Endodermal cell (in vitro differentiated cells): ENCODE measurements around the gene BPIFA1. TPM values are rescaled to one million over a fixed set of nuclear protein-coding genes. Genes with fewer than 3 reads are reported as not detected.

Experiments
- DNase-seq: peaks from one replicate; pipeline ENCODE4 v3.0.0-alpha.2; 2017
- H3K27ac ChIP-seq: 2 replicates; pipeline ENCODE4 v1.5.1; 2013; ENCODE audit warnings: mild to moderate bottlenecking, low read depth, low read length, moderate library complexity
- H3K27me3 ChIP-seq: 2 replicates; pipeline ENCODE4 v1.6.1; 2013; ENCODE audit warnings: mild to moderate bottlenecking, low read length, moderate library complexity; ENCODE audit not compliant: insufficient read depth, control insufficient read depth, poor library complexity, severe bottlenecking
- H3K36me3 ChIP-seq: 2 replicates; pipeline ENCODE4 v1.7.0; 2013; ENCODE audit warnings: mild to moderate bottlenecking, low read length, moderate library complexity; ENCODE audit not compliant: control insufficient read depth, insufficient read depth
- H3K4me1 ChIP-seq: one replicate; pipeline ENCODE4 v1.7.0; 2013; ENCODE audit warnings: low read length; ENCODE audit not compliant: control insufficient read depth, insufficient read depth
- H3K4me3 ChIP-seq: 2 replicates; pipeline ENCODE4 v1.5.1; 2013; ENCODE audit warnings: mild to moderate bottlenecking, low read length, moderate library complexity
- H3K9ac ChIP-seq: 2 replicates; pipeline ENCODE4 v1.6.1; 2013; ENCODE audit warnings: mild to moderate bottlenecking, low read length, moderate library complexity; ENCODE audit not compliant: poor library complexity, severe bottlenecking; ENCODE audit errors: extremely low read depth
- H3K9me3 ChIP-seq: 2 replicates; pipeline ENCODE4 v1.6.1; 2013; ENCODE audit warnings: mild to moderate bottlenecking, low read length, moderate library complexity; ENCODE audit not compliant: control insufficient read depth
- H3K27ac Mint-ChIP-seq: 2 replicates; pipeline ENCODE4 v1.8.0; 2020; ENCODE audit warnings: mixed read lengths
- H3K27me3 Mint-ChIP-seq: 2 replicates; pipeline ENCODE4 v1.8.0; 2021; ENCODE audit warnings: mild to moderate bottlenecking, mixed read lengths; ENCODE audit not compliant: insufficient read depth
- H3K36me3 Mint-ChIP-seq: 2 replicates; pipeline ENCODE4 v1.8.0; 2020; ENCODE audit warnings: low read depth, mixed read lengths
- H3K4me1 Mint-ChIP-seq: 2 replicates; pipeline ENCODE4 v1.8.0; 2020; ENCODE audit warnings: mixed read lengths
- H3K4me3 Mint-ChIP-seq: 2 replicates; pipeline ENCODE4 v1.8.0; 2020; ENCODE audit warnings: mild to moderate bottlenecking, moderate library complexity, mixed read lengths
- H3K9me3 Mint-ChIP-seq: 2 replicates; pipeline ENCODE4 v1.8.0; 2020; ENCODE audit warnings: mild to moderate bottlenecking, mixed read lengths
- WGBS, 2 experiments: methylation state at CpG; one replicate each; pipeline versions ENCODE4 v1.1.5 to v1.1.7; 2013; ENCODE audit warnings: missing lambda C conversion rate in 2 of 2, mixed read lengths in 1 of 2; ENCODE audit not compliant: insufficient coverage in 1 of 2, insufficient read length in 1 of 2; 5-methylcytosine and 5-hydroxymethylcytosine counted together
- total RNA-seq, 2 donors: library from RNA; stranded (reverse); fragmentation: NEBNext Ultra II Directional in 1 of 2; extraction: Animal tissue kit (Norgen Biotek cat#: 25700) in 1 of 2; gene quantifications; 2 replicates in 1 of 2; 3 replicates in 1 of 2; pipeline ENCODE4 v1.2.1, GENCODE V29; 2021
- TF ChIP-seq, protein P1 (sequence below): fragments of 200-600 bp; sonication (generic); conservative IDR thresholded peaks from 2 replicates; pipeline ENCODE4 v1.5.0; 2021; ENCODE audit warnings: antibody characterized with exemption, mild to moderate bottlenecking

BPIFA1 gene
- total RNA-seq, 2 donors from 2014 or later: 1.4 TPM; not detected in 1

GRCh38 chr20:33267701-33268100 lies 31.9 kb downstream of the BPIFA1 start:
- peaks cover 40% of the 10 kb centered on the region for H3K27me3 Mint-ChIP-seq
- no peak overlapping the region for H3K27ac Mint-ChIP-seq
- 71 to 82% methylated on average over 2 to 3 of the region's 3 CpGs for WGBS, 2 experiments
- Histone ChIP-seq H3K36me3 (no peaks in the 10 kb centered on the region), H3K9me3 (no peaks in the 10 kb centered on the region), H3K9ac (no peak overlapping the region), H3K27me3 (peaks cover 16% of the 10 kb centered on the region), H3K27ac (no peak overlapping the region), H3K4me1 (no peaks in the 10 kb centered on the region), H3K4me3 (no peak overlapping the region)
- H3K4me3 Mint-ChIP-seq: no peak overlapping the region
- H3K4me1 Mint-ChIP-seq: no peaks in the 10 kb centered on the region
- peak; percentile 11 for DNase-seq
- TF ChIP-seq, protein P1, sequence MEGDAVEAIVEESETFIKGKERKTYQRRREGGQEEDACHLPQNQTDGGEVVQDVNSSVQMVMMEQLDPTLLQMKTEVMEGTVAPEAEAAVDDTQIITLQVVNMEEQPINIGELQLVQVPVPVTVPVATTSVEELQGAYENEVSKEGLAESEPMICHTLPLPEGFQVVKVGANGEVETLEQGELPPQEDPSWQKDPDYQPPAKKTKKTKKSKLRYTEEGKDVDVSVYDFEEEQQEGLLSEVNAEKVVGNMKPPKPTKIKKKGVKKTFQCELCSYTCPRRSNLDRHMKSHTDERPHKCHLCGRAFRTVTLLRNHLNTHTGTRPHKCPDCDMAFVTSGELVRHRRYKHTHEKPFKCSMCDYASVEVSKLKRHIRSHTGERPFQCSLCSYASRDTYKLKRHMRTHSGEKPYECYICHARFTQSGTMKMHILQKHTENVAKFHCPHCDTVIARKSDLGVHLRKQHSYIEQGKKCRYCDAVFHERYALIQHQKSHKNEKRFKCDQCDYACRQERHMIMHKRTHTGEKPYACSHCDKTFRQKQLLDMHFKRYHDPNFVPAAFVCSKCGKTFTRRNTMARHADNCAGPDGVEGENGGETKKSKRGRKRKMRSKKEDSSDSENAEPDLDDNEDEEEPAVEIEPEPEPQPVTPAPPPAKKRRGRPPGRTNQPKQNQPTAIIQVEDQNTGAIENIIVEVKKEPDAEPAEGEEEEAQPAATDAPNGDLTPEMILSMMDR: no peak
- H3K9me3 Mint-ChIP-seq: no peaks in the 10 kb centered on the region
- H3K36me3 Mint-ChIP-seq: no peaks in the 10 kb centered on the region

- 92 to 98% methylated on average over 6 to 10 of the region's 10 CpGs for WGBS, 2 experiments
- Histone ChIP-seq H3K9ac (no peak overlapping the region), H3K4me1 (no peaks in the 10 kb centered on the region), H3K27me3 (peaks cover 6% of the 10 kb centered on the region), H3K4me3 (no peak overlapping the region), H3K27ac (no peak overlapping the region), H3K9me3 (no peaks in the 10 kb centered on the region), H3K36me3 (no peaks in the 10 kb centered on the region)
- no peak overlapping the region for H3K4me3 Mint-ChIP-seq
- peak; percentile 10 for DNase-seq
- no peaks in the 10 kb centered on the region for H3K9me3 Mint-ChIP-seq
- TF ChIP-seq, protein P1: no peak
- peaks cover 22% of the 10 kb centered on the region for H3K27me3 Mint-ChIP-seq
- peaks cover 6% of the 10 kb centered on the region for H3K4me1 Mint-ChIP-seq
- no peaks in the 10 kb centered on the region for H3K36me3 Mint-ChIP-seq
- no peak overlapping the region for H3K27ac Mint-ChIP-seq
Observed at GRCh38 chr20:33272155-33272873, 36.5 kb downstream of the BPIFA1 start.

GRCh38 chr20:33273117-33273851 lies 37.5 kb downstream of the BPIFA1 start:
- H3K27me3 Mint-ChIP-seq: peaks cover 20% of the 10 kb centered on the region
- H3K4me3 Mint-ChIP-seq: no peak overlapping the region
- peaks cover 16% of the 10 kb centered on the region for H3K4me1 Mint-ChIP-seq
- H3K36me3 ChIP-seq: no peaks in the 10 kb centered on the region
- 79 to 87% methylated on average over 9 to 13 of the region's 13 CpGs for WGBS, 2 experiments
- no peaks in the 10 kb centered on the region for H3K9me3 ChIP-seq
- TF ChIP-seq, protein P1: no peak
- no peak overlapping the region for H3K9ac ChIP-seq
- DNase-seq: peak; percentile 38
- no peak overlapping the region for H3K27ac Mint-ChIP-seq
- no peak overlapping the region for H3K4me3 ChIP-seq
- no peaks in the 10 kb centered on the region for H3K4me1 ChIP-seq
- H3K27ac ChIP-seq: no peak overlapping the region
- no peaks in the 10 kb centered on the region for H3K9me3 Mint-ChIP-seq
- no peaks in the 10 kb centered on the region for H3K36me3 Mint-ChIP-seq
- peaks cover 6% of the 10 kb centered on the region for H3K27me3 ChIP-seq
